HG02870 (cell line): Measurements from ENCODE around the gene BEND7.
"Not testable (repeated sequence)": the region's sequence is repeated elsewhere in the genome, so short reads cannot be mapped to it uniquely, and the experiment has no call there.

Experiments
- ATAC-seq: cut with Tn5 transposase; IDR thresholded peaks from one replicate; pipeline ENCODE4 v1.9.1; 2021; ENCODE audit warnings: mild to moderate bottlenecking, moderate library complexity; ENCODE audit not compliant: unreplicated experiment

Gene BEND7

DNA sequence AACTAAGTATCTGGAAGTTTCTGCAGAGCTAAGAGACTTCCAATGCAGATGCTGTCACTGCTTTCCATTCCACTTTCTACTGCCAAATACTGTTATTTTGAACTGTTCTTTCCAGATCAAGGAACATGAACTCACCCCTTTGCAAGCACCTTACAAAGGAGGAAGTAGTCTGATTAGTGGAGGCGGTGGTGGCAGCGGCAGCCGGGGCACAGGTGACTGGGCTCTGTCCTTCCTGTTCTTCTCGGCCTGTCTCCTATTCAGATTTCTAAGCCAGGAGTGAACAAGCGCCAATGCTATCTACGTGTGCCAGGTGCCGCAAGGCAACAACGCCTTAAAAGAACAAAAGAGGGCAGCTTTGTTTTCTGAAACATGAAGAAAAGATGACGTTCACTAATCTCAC is 44.9 kb downstream of the BEND7 start:
- ATAC-seq, result peak; percentile 44

DNA sequence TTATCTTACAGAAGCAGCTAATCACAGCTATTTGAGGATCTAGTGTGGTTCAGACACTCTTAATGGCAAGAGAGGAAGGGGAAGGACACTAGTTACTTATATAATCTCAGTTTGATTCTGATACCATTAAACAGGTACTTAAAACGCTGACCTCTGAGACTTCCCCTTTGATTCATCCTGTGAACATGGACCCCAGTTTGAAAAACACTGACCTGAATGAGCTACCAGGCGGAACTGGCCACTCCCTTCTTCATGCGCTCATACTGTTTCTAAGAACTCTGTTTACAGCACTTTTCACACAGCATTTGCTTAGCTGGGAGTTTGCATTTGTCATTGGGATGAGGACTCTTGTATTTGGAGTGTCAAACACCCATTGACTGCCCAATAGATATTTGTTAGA is 45.7 kb downstream of the BEND7 start:
- ATAC-seq, result no peak

DNA sequence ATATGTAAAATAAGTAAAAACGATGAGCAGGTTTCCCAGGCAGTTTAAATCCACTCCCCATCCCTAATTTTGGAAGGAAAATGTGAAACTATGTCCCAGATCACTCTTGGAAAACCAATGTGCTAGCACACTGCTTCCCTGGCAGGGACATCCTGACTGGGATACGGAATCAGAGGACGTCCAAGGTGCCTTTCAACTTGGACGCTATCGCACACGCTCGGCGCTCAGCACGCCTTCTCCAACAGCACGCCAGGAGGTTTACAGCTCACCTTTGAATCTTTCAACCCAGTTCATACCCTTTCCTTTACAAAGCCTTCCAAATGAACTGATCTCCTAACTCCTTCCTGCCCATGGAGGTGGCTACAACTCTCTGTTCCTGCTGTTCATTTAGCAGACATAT is 47.1 kb downstream of the BEND7 start:
- no peak for ATAC-seq

DNA sequence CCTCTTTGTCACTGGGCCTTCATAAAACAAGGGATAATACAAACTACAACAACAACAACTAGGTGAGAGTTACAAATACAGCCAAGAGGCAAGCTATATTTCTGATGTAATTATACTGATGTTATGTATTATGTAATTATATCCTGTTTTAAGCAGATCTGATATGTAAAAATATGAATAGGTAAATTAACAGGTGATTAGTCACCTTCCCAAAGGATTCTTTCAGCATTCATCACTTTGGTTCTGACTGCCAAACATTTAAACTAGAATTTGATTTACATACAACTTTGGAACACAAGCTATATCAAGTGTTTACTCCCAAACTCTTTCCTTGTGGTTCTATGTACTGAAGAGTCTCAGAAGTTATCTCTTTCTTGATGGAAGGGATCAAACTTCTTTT is 53.7 kb downstream of the BEND7 start:
- no peak for ATAC-seq

DNA sequence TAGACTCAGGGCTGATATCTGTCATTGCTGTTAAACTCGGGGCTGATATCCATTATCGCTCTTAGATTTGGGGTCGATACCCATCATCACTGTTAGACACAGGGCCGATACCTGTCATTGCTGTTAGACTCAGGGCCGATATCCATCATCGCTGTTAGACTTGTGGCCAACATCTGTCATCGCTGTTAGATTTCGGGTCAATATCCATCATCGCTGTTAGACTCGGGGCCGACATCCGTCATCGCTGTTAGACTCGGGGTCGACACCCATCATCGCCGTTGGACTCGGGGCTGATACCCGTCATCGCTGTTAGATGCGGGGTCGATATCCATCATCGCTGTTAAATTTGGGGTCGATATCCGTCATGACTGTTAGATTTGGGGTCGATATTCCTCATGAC is 54.8 kb downstream of the BEND7 start:
- no peak for ATAC-seq

DNA sequence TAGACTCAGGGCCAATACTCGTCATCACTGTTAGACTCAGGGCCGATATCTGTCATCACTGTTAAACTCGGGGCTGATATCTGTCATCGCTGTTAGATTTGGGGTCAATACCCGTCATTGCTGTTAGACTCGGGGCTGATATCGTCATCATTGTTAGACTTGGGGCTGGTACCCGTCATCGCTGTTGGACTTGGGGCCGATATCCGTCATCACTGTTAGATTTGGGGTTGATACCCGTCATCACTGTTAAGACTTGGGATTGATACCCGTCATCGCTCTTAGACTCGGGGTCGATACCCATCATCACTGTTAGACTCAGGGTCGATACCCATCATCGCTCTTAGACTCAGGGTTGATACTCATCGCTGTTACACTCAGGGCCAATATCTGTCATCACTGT is 56.5 kb downstream of the BEND7 start:
- no peak for ATAC-seq

DNA sequence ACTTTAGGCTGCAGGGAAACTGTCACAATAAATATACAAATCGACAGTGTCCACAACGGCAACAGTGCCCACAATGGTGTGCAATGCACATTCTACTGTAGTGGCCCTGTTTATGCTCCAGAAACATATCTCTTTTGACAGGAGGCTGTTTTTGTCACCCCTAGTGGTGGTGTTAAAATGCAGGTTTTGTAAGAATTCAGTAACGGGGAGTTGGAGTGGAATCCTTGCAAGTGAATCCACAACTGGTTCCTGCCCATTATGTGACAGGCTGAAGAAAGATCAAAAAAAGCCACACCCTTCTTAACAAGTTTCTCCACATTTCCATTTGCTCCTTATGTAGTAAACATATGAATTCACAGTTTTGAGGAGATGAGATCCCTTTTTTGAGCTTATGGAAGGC is 58.5 kb downstream of the BEND7 start:
- no peak for ATAC-seq

DNA sequence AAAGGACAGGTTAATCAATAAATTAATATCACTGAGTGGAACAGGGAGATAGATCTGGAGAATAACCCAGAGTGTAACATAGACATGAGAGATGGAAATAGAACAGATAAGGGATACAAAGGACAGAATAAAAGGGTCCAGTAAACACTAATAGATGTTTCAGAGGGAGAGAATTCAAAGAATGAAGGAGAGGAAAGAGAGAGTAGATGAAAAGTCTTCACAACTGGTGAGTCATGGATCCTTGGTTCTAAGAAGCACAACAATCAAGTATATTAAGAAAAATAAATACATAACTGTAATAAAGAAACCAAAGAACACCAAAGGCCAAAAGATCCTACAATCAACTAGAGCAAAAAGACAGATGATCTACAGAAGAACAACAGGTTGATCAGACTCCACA is 66.3 kb downstream of the BEND7 start:
- ATAC-seq, result no peak

DNA sequence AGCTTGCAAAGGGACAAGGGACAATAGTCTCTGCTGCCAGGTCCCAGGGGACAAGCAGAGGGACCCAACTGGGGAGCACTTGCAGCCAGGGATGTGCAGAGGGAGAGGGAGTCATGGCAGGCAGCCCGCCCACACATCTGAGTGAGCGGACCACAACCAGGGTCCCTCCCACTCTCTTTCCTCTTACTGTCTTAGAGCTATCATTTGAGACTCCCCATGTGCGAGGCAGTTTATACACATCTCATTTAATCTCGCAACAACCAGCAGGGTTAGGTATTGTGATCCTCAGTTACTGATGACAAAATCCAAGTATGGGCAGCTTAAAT is 70.2 kb downstream of the BEND7 start:
- ATAC-seq, result no peak

DNA sequence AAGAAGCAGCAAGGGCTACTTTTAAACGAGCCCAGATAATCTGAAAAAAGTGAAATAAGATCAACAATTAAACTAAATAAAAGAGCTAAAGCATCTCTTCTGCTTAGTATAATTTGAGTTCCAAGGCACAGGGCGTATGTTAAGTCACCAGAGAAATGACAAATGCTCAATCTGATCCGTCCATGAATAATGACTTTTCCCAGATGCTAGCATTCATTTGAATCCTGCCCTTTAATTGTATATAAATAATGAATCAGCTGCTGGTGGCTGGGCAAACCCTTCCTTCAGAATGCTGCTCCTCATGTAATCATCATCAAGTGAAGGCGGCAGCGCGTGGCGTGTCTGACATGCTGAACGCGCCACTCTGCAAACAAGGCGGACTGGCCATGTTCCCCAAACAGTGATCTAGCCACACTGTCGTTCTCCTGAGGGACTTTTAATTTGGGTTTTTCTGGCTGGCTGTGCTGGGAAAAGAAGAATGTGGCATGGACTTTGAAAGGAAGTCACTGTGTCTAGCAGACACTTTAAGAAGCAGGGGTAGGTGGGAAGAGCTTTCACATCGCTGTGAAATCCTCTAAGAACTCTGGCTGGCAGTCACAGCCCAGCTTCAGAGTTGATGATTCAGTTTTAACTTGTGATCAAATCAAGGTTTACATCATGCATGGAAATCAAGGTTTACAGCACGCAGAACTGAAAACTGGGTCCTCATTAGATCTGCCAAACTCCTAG is 70.7 kb downstream of the BEND7 start:
- ATAC-seq, result no peak

DNA sequence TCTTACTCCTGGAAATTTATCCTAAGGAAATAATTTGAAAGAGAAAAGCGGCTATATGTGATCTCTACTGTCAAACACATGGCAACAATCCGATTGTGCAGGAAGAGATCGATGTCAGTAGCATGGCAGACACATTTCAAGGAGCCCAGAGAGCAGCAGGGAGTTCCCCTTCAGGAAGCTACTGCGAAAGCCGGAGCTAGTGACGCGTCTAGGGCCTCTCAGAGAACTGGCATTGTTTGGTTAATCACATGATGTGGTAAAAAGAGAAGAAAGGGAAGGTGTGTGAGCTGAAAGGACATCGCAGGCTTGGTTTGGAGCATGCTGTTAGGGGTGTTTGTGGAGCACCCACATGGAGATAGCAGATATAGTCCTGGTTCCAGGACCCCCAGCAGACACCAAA is 74.9 kb downstream of the BEND7 start:
- ATAC-seq, result no peak

DNA sequence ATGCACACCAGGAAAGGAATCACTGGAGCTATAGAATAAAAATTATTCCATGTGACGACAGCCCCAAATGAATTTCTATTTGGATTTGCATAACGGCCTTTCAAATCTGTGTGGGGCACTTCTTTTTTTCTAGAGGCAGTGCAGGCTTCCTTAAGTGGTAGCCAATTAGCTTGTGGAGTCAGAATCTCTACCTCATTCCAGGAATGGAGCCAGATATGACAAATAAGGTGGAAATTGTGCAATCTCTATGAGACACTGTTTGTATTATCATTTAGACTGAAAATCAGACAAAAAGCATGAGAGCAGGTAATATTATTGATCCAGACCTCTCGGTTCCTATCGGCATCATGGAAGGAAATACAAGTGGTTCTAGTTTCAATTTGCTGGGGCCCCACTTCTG is 78.7 kb downstream of the BEND7 start:
- ATAC-seq, result no peak

DNA sequence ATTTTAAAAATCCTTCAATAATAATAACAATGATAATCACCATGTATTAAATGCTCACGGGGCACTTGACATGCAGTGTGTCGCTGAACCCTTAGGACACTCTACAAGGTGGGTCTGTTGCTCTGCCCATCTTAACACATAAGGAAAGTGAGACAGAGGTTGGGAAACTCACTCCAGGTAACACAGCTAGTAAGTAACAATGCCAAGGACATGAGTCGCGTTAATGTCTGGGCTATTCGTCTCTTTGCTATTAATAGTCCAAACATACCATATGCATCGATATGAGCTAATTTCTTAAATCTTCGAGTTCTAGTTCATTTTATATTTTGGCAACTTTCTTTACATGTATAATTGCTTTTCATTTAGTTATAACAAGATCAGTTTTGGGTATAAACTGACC is 79.5 kb downstream of the BEND7 start:
- no peak for ATAC-seq

DNA sequence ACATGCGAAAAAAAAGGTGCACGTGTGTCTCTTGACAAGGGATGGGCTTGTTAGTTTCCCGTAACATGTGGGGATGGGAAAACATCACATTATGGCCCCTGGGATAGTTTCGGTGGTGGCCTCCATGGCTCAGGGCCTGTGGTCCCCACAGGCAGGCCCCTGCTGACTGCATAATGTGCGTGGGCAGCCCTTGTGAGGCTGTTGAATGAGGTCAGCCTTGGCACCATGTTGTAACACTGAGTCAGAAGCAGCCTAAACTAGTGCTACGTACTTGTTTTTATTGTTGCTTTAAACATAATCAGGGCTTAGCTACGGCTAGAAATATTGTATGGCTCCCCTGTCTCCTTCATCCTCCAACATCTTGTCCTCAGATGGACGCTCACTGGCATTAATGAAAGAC is 80.6 kb downstream of the BEND7 start:
- ATAC-seq, result no peak

DNA sequence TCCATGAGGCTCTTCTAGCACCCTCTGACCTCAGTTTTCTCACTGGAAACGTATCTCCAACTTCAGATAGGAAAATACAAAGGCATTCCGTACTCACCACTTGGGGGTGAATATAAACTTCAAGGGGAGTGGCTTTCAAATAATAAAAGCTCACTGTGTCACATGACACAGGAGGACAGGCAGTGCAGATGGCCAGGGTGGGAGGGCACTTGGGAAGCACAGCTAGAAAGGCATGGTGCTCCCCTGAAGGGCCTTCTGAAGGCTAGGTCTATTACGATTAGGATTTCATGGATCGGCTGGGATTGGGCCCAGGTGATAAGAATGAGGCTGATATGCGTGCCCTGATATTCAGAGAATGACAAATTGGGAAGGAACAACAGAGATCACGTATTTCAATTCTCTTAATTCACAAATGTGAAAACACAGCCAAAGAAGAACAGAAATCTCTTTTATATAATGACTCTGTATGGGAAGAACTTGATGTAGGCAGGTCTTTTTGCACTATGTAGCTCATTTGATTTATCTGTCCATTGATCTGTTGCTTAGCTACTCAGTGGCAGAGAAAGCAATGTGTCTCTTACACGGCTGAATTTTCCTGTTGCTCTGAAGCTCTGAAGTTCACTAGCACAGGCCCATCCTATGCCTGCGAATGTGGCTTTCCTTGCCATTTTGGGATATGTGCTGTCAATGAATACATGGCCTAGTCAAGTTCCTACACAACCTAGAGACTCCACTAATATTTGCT is 83.0 kb downstream of the BEND7 start:
- no peak for ATAC-seq

DNA sequence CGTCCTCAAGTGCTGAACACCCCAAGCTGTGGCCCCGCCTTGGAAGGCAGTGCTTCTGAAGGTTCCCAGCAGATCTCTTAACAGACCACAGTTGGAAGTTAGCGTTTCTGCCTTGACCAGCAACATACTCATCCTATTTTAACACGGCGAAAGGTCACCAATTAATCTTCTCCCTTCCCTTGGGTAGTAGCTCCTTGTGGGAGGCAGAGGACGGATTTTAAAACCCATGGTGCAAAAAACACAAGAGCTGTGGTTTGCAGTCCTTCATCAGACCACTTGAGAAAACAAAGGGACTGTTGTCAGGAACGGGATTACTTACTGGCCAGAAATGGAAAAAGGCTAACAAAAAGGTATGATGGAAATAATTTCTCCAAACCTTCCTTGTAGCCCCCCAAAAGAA is 87.3 kb downstream of the BEND7 start:
- no peak for ATAC-seq

DNA sequence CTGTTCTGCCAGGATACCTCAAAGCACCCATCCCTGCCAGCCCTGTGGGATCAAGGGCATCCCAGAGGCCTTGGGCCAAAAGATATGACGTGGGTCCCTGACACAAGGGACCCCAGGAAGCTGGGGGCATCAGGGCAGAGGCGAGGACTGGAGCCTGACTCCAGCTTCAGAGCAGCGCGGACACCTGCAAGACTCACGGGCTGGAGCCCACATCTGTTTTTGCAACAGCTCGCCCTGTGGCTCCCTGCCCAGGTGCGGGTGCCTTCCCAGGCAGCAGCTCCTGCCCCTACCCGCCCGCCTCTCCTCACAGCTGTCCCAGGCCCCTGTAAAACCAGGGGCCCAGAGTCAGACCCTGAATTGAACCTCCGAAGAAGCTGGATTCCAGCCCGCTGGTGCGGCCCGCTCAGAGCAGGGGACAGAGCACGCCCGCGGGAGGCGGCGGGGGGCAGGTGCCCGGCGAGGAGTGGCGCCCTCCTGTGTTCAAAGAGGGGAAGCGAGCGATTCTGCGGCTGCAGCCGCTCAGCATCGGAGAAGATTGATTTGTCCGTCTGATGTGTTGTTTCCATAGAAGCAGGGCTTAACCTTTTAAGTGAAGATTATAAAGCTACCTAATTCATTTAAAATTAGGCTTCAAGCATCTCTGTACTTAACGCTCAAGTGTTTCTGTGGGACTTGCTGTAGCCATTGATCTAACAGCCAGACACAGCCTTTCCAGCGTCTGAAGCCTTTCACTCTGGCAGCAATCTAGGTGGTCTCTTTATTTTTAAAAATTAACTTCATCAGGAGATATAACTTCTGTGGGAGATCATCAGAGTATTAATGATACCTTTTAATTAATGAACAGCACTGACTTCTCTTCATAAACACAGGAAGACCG is 88.4 kb downstream of the BEND7 start:
- peak; percentile 62 for ATAC-seq

DNA sequence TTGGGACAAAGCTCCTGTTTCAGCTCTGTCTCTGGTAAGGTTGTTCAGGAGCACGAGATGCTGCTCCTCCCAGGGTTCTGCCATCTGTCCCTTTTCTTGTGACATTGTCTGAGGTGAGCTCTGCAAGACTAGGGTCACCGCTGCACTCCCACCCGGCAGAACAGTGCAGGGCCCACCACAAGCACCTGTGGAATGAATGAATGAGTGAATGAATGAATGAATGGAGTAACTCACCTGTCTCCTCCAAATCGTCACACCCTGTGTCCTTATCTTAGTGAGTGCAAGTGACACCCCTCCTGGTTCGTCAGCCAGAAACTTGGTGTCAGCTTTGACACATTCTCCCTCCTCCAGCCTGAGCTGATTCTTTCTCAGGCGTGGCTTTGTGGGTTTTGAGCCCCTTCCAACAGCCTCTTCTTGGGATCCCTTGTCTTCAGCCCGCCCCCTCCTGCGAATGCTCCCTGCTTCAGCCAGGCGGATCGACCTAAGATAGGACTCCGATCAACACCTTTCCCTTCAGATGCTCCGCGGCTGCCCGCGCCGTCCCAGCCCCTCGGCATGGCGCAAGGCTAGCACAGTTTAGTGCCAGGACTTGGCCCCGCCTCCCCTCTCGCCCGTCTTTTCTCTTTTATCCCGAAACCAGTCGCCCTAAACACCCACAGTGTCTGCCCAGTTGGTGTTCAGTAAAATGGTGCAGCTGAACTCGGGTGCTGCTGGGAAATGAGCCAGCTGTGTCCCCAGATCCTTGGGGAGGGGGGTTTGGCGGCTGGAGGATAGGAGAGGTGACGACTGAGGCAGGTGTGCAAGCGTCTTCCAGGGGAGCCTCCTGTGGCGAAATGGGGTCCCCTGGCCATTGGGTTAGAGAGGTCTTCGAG is 89.3 kb downstream of the BEND7 start:
- ATAC-seq, result no peak

DNA sequence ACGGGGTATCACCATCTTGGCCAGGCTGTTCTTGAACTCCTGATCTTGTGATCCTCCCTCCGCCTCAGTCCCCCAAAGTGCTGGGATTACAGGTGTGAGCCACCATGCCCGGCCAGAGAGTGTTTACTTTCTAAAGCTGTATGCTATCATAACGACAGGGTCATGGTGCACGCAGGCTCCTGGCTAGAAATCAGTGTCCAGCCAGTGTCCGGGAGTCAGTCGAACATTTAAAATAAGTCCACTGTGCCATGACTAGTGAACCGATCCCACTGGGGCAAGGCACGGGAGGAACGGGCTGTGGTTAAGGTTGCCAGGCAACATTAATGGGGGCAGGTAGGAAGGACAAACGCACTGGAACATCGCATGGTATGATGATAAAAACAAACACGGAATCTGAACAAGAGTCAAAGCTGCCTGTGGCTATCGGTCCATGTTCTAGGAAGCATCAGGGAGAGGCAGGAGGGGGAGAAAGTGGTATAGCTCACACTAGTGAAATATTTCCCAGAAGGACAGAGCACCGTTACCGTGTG is 91.7 kb downstream of the BEND7 start:
- ATAC-seq, result no peak

DNA sequence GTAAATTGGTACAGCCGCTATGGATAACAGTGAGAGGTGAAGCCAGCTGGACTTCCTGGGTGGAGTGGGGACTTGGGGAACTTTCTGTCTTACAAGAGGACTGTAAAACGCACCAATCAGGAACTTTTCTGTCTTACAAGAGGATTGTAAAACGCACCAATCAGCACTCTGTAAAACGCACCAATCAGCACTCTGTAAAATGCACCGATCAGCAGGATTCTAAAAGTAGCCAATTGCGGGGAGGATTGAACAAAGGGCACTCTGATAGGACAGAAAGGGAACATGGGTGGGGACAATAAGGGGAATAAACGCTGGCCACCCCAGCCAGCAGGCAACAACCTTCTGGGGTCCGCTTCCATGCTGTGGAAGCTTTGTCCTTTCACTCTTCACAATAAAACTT is 100.9 kb downstream of the BEND7 start:
- not testable (repeated sequence) for ATAC-seq

DNA sequence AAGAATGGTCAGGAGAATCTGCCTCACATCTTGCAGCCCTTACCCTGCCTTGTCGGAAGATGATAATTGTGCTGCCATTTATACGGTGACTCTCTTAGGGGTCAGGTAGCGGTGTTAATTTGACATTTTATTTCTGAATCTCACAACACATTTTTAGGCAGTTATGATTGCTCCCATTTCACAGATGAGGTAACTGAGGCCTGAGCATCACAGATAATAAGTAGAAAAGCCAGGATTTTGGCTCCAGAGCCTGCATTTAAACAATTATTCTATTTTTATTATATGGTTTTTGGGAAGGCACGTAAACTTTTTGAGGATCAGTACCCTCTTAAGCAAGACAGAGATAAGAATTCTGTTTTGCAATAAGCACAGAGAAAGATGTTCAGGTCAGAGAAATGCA is 103.4 kb downstream of the BEND7 start:
- no peak for ATAC-seq
